CD4-positive, alpha-beta memory T cell (primary cell): Measurements from ENCODE around the gene PEMT. TPM values are rescaled to one million over a fixed set of nuclear protein-coding genes. Genes with fewer than 3 reads are reported as not detected.
A peak's percentile ranks its signal among the peaks of the same experiment; 100 is the strongest.
"Not testable (repeated sequence)": the region's sequence is repeated elsewhere in the genome, so short reads cannot be mapped to it uniquely, and the experiment has no call there.

Source experiments
- CTCF ChIA-PET: fragments of 350-600 bp; sonication (Branson Sonifier 250); formaldehyde crosslinking; loops from one replicate; lab custom pipeline; 2021; ENCODE audit warnings: inconsistent platforms; ENCODE audit not compliant: partially characterized antibody; lab: Charles Lee
- POLR2A ChIA-PET: fragments of 350-600 bp; sonication (Branson Sonifier 250); formaldehyde crosslinking; loops from one replicate; lab custom pipeline; 2021; ENCODE audit not compliant: partially characterized antibody; lab: Charles Lee
- DNase-seq, 5 donors: peaks; one replicate each; pipeline versions ENCODE4 v3.0.0 to v3.0.0-alpha.2; 2020 to 2022; ENCODE audit warnings: mixed read lengths in 1 of 5
- H3K27ac ChIP-seq: one replicate; pipeline ENCODE4 v1.7.0; 2013; ENCODE audit warnings: low read depth, low read length
- H3K27me3 ChIP-seq: 2 replicates; pipeline ENCODE4 v1.7.0; 2013; ENCODE audit warnings: mild to moderate bottlenecking, low read length, moderate library complexity; ENCODE audit not compliant: insufficient read depth
- H3K36me3 ChIP-seq: 2 replicates; pipeline ENCODE4 v1.7.0; 2013; ENCODE audit warnings: mild to moderate bottlenecking, low read length, moderate library complexity; ENCODE audit not compliant: insufficient read depth
- H3K4me1 ChIP-seq: 2 replicates; pipeline ENCODE4 v1.7.0; 2013; ENCODE audit warnings: mild to moderate bottlenecking, low read length, moderate library complexity; ENCODE audit not compliant: insufficient read depth
- H3K4me3 ChIP-seq, 2 donors: one replicate each; pipeline ENCODE4 v1.7.0; 2013; ENCODE audit warnings: low read length in 2 of 2, mild to moderate bottlenecking in 1 of 2
- H3K9me3 ChIP-seq, 2 donors: one replicate each; pipeline ENCODE4 v1.7.0; 2013; ENCODE audit warnings: low read length in 2 of 2, control low read depth in 1 of 2; ENCODE audit not compliant: control insufficient read depth in 1 of 2
- H3K27ac Mint-ChIP-seq, 7 donors: one replicate each; pipeline ENCODE4 v1.8.0; 2020 to 2021; ENCODE audit warnings: mixed read lengths in 7 of 7, mild to moderate bottlenecking in 6 of 7, inconsistent platforms in 3 of 7, moderate library complexity in 3 of 7
- H3K27me3 Mint-ChIP-seq, 2 donors: one replicate each; pipeline ENCODE4 v1.8.0; 2020 to 2021; ENCODE audit warnings: mixed read lengths in 2 of 2
- H3K36me3 Mint-ChIP-seq, 2 donors: one replicate each; pipeline ENCODE4 v1.8.0; 2020 to 2021; ENCODE audit warnings: mixed read lengths in 2 of 2, inconsistent platforms in 1 of 2, mild to moderate bottlenecking in 1 of 2
- H3K4me1 Mint-ChIP-seq, 4 donors: one replicate each; pipeline ENCODE4 v1.8.0; 2020 to 2021; ENCODE audit warnings: mixed read lengths in 4 of 4, mild to moderate bottlenecking in 1 of 4
- H3K4me3 Mint-ChIP-seq, 8 donors: one replicate each; pipeline ENCODE4 v1.8.0; 2020 to 2021; ENCODE audit warnings: mixed read lengths in 8 of 8, mild to moderate bottlenecking in 7 of 8, moderate library complexity in 6 of 8, inconsistent platforms in 3 of 8
- H3K9me3 Mint-ChIP-seq, 8 donors: one replicate each; pipeline ENCODE4 v1.8.0; 2020 to 2021; ENCODE audit warnings: mixed read lengths in 8 of 8, mild to moderate bottlenecking in 5 of 8, inconsistent platforms in 3 of 8, moderate library complexity in 1 of 8
- intact Hi-C: fragments of 100-400 bp; cut with micrococcal nuclease; formaldehyde crosslinking; loops from one replicate; pipeline ENCODE4 v1.15.1; 2023
- polyA plus RNA-seq, 2 donors: library from polyadenylated mRNA; unstranded; fragments of 300-500 nt; fragmentation: Illumina TruSeq; gene quantifications; one replicate each; pipeline ENCODE4 v1.2.3, GENCODE V29; 2021
- total RNA-seq, 2 experiments: library from RNA; stranded (reverse); gene quantifications; one replicate each; pipeline ENCODE4 v1.2.3, GENCODE V29; 2021

The PEMT gene
- total and polyA plus RNA-seq, 4 experiments from 2014 or later, result 11.6 to 39.0 (median 19.5) TPM

GRCh38 chr17:17633310-17633709 lies 41.8 kb upstream of the PEMT start:
- peaks cover 0 to 3% of the 10 kb centered on the region in 2 donors for H3K27me3 Mint-ChIP-seq
- CTCF ChIA-PET, result interaction anchor here (1.4 to 2.7 kb wide), 2 partner anchors 9 to 20 kb away, joined by 7 to 17 read pairs; no protein-coding TSS in a partner anchor
- no peak overlapping the region for H3K4me3 ChIP-seq
- no peak overlapping the region for H3K27ac Mint-ChIP-seq
- no peak overlapping the region for H3K27ac ChIP-seq
- no peaks in the 10 kb centered on the region for H3K27me3 ChIP-seq
- intact Hi-C loops, result no loop called here
- peaks cover 0 to 2% (median 0%) of the 10 kb centered on the region in 8 donors for H3K9me3 Mint-ChIP-seq
- POLR2A ChIA-PET, result no interaction called here
- peaks cover 7 to 12% (median 10%) of the 10 kb centered on the region in 4 donors for H3K4me1 Mint-ChIP-seq
- DNase-seq, result no peak
- no peaks in the 10 kb centered on the region for H3K36me3 ChIP-seq
- H3K4me3 Mint-ChIP-seq, result no peak overlapping the region
- H3K36me3 Mint-ChIP-seq, result peaks cover 0 to 2% of the 10 kb centered on the region in 2 donors
- no peaks in the 10 kb centered on the region for H3K9me3 ChIP-seq
- peaks cover 10% of the 10 kb centered on the region for H3K4me1 ChIP-seq

GRCh38 chr17:17632690-17633089 lies 41.2 kb upstream of the PEMT start:
- H3K4me1 ChIP-seq, result peaks cover 11% of the 10 kb centered on the region
- H3K4me3 ChIP-seq, H3K27ac ChIP-seq, DNase-seq, H3K9me3 Mint-ChIP-seq, H3K27ac Mint-ChIP-seq, H3K36me3 Mint-ChIP-seq, H3K27me3 Mint-ChIP-seq, intact Hi-C loops, H3K36me3 ChIP-seq, POLR2A ChIA-PET, H3K9me3 ChIP-seq, H3K4me3 Mint-ChIP-seq, H3K27me3 ChIP-seq: not testable (repeated sequence)
- CTCF ChIA-PET, result interaction anchor here (1.4 to 2.7 kb wide), 2 partner anchors 9 to 19 kb away, joined by 7 to 17 read pairs; no protein-coding TSS in a partner anchor
- H3K4me1 Mint-ChIP-seq, result peaks cover 7 to 13% (median 10%) of the 10 kb centered on the region in 4 donors

DNA sequence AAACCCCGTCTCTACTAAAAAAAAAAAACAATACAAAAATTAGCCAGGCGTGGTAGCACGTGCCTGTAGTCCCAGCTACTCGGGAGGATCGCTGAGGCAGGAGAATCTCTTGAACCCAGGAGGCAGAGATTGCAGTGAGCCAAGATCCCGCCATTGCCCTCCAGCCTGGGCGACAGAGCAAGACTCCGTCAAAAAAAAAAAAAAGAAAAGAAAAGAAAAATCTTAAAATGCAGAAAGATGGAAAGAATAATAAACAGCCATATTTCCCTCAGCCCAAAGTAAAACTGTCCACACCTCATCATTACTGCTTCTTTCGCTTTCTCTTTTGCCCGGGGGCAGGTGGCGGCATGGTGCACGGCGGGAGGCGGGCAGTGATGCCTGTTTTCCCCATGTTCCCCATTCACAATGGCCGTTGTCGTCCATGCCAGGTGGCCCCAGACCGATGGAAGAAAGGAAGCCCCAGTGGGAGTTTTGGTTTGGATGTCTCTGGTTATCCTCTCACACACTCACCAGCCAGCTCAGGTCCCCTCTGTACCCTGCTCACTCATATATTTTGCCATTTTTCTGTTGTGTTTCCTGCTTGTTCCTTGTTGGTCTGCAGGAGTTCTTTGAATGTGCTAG lies 37.0 kb upstream of the PEMT start:
- Histone ChIP-seq H3K36me3 (no peaks in the 10 kb centered on the region), H3K27ac (peak overlapping the region; percentile 15), H3K27me3 (no peaks in the 10 kb centered on the region), H3K9me3 (no peaks in the 10 kb centered on the region), H3K4me3 (peak overlapping the region; percentile 20 to 50), H3K4me1 (peaks cover 11% of the 10 kb centered on the region)
- ChIA-PET POLR2A (interaction anchor here (1.5 kb wide), 1 partner anchor 37 kb away, joined by 7 read pairs; the partner anchor contains the start of gene PEMT), CTCF (interaction anchor here (1.3 kb wide), 1 partner anchor 14 kb away, joined by 3 read pairs; no protein-coding TSS in a partner anchor)
- peaks cover 6 to 13% (median 10%) of the 10 kb centered on the region in 4 donors for H3K4me1 Mint-ChIP-seq
- H3K36me3 Mint-ChIP-seq, result peaks cover 0 to 2% of the 10 kb centered on the region in 2 donors
- H3K27me3 Mint-ChIP-seq, result no peaks in the 10 kb centered on the region
- peak in 4 of 5 donors; percentile 35 to 48 (median 40) for DNase-seq
- H3K4me3 Mint-ChIP-seq, result peak overlapping the region; percentile 87 to 97 (median 92)
- intact Hi-C loops, result no loop called here
- H3K9me3 Mint-ChIP-seq, result no peaks in the 10 kb centered on the region
- H3K27ac Mint-ChIP-seq, result peak overlapping the region; percentile 61 to 97 (median 92)

GRCh38 chr17:17626840-17627239 lies 35.3 kb upstream of the PEMT start:
- Mint-ChIP-seq H3K4me3 (no peak overlapping the region), H3K9me3 (no peaks in the 10 kb centered on the region), H3K4me1 (peaks cover 6 to 13% (median 10%) of the 10 kb centered on the region in 4 donors), H3K36me3 (peaks cover 0 to 2% of the 10 kb centered on the region in 2 donors), H3K27ac (no peak overlapping the region), H3K27me3 (no peaks in the 10 kb centered on the region)
- no peak overlapping the region for H3K4me3 ChIP-seq
- peaks cover 11% of the 10 kb centered on the region for H3K4me1 ChIP-seq
- ChIA-PET POLR2A (no interaction called here), CTCF (interaction anchor here (0.7 to 1.0 kb wide), 2 partner anchors 13 to 16 kb away, joined by 3 read pairs; no protein-coding TSS in a partner anchor)
- H3K36me3 ChIP-seq, result no peaks in the 10 kb centered on the region
- no peaks in the 10 kb centered on the region for H3K9me3 ChIP-seq
- H3K27me3 ChIP-seq, result no peaks in the 10 kb centered on the region
- intact Hi-C loops, result no loop called here
- H3K27ac ChIP-seq, result no peak overlapping the region
- DNase-seq, result no peak

- Mint-ChIP-seq H3K4me1 (peaks cover 6 to 13% (median 10%) of the 10 kb centered on the region in 4 donors), H3K36me3 (peaks cover 0 to 2% of the 10 kb centered on the region in 2 donors), H3K27ac (no peak overlapping the region), H3K4me3 (peak overlapping the region in 1 of 8 donors; percentile 24), H3K9me3 (no peaks in the 10 kb centered on the region), H3K27me3 (no peaks in the 10 kb centered on the region)
- Histone ChIP-seq H3K9me3 (no peaks in the 10 kb centered on the region), H3K4me3 (no peak overlapping the region), H3K36me3 (no peaks in the 10 kb centered on the region), H3K27me3 (no peaks in the 10 kb centered on the region), H3K27ac (no peak overlapping the region), H3K4me1 (peaks cover 11% of the 10 kb centered on the region)
- DNase-seq, result no peak
- intact Hi-C loops, result no loop called here
- ChIA-PET CTCF (interaction anchor here (1.0 to 1.5 kb wide), 2 partner anchors 12 to 16 kb away, joined by 3 to 5 read pairs; no protein-coding TSS in a partner anchor), POLR2A (no interaction called here)
Observed at GRCh38 chr17:17626151-17626805, 34.8 kb upstream of the PEMT start.

DNA sequence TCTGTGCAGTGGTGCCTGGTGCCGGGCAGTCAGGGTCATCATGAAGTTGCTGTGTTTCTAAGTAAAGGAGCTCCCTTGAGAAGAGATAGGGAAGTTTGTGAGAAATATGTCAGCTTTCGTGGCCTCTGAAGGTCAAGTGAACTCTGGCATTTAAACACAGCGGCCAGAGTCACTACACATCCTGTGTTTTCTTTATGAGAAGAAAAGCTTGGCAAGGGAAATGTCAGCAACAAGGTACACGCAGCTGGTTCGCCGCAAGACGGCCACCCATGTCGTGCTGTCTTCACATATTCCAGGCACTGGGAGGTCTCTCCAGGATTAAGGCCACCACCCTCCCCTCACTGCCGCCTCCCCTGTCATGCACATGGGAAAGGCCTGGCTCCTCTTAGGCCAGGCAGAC lies 33.2 kb upstream of the PEMT start:
- peaks cover 0 to 2% of the 10 kb centered on the region in 2 donors for H3K36me3 Mint-ChIP-seq
- H3K27ac ChIP-seq, result no peak overlapping the region
- no peaks in the 10 kb centered on the region for H3K36me3 ChIP-seq
- H3K9me3 ChIP-seq, result no peaks in the 10 kb centered on the region
- H3K27ac Mint-ChIP-seq, result no peak overlapping the region
- H3K27me3 Mint-ChIP-seq, result no peaks in the 10 kb centered on the region
- ChIA-PET CTCF (interaction anchor here (1.5 kb wide), 1 partner anchor 11 kb away, joined by 5 read pairs; no protein-coding TSS in a partner anchor), POLR2A (no interaction called here)
- H3K4me1 ChIP-seq, result peaks cover 11% of the 10 kb centered on the region
- H3K4me1 Mint-ChIP-seq, result peaks cover 6 to 13% (median 10%) of the 10 kb centered on the region in 4 donors
- no peaks in the 10 kb centered on the region for H3K27me3 ChIP-seq
- no peak overlapping the region for H3K4me3 Mint-ChIP-seq
- intact Hi-C loops, result no loop called here
- no peak for DNase-seq
- no peak overlapping the region for H3K4me3 ChIP-seq
- H3K9me3 Mint-ChIP-seq, result no peaks in the 10 kb centered on the region

- DNase-seq, result no peak
- no peaks in the 10 kb centered on the region for H3K9me3 ChIP-seq
- no peak overlapping the region for H3K27ac ChIP-seq
- Mint-ChIP-seq H3K4me3 (no peak overlapping the region), H3K27me3 (no peaks in the 10 kb centered on the region), H3K4me1 (peaks cover 4 to 7% (median 6%) of the 10 kb centered on the region in 4 donors), H3K27ac (peak overlapping the region in 1 of 7 donors; percentile 75), H3K9me3 (no peaks in the 10 kb centered on the region), H3K36me3 (peaks cover 0 to 2% of the 10 kb centered on the region in 2 donors)
- peaks cover 7% of the 10 kb centered on the region for H3K4me1 ChIP-seq
- intact Hi-C loops, result no loop called here
- CTCF ChIA-PET, result interaction anchor here (1.1 kb wide), 1 partner anchor 17 kb away, joined by 3 read pairs; no protein-coding TSS in a partner anchor
- no peak overlapping the region for H3K4me3 ChIP-seq
- POLR2A ChIA-PET, result no interaction called here
- no peaks in the 10 kb centered on the region for H3K36me3 ChIP-seq
- no peaks in the 10 kb centered on the region for H3K27me3 ChIP-seq
Observed at GRCh38 chr17:17623904-17624303, 32.4 kb upstream of the PEMT start.
